Liver (tissue), 9 donors: ENCODE measurements around the gene SLC36A3. TPM values are rescaled to one million over a fixed set of nuclear protein-coding genes. Genes with fewer than 3 reads are reported as not detected.

ENCODE experiments used
- DNase-seq: peaks from one replicate; pipeline ENCODE4 v3.0.0-alpha.2; 2017; ENCODE audit warnings: low spot score
- H3K27ac ChIP-seq, 2 donors: one replicate each; pipeline ENCODE4 v1.7.0; 2013; ENCODE audit warnings: inconsistent platforms in 2 of 2, low read length in 2 of 2, control low read depth in 1 of 2, low read depth in 1 of 2, mild to moderate bottlenecking in 1 of 2
- H3K27me3 ChIP-seq, 4 donors: one replicate each; pipeline versions ENCODE4 v1.6.1 to v1.7.0; 2013; ENCODE audit warnings: low read length in 3 of 4, inconsistent platforms in 1 of 4, mild to moderate bottlenecking in 1 of 4, moderate library complexity in 1 of 4; ENCODE audit not compliant: control insufficient read depth in 4 of 4, insufficient read depth in 4 of 4
- H3K36me3 ChIP-seq, 4 donors: one replicate each; pipeline versions ENCODE4 v1.6.1 to v1.7.0; 2013; ENCODE audit warnings: low read length in 3 of 4, mild to moderate bottlenecking in 3 of 4, low read depth in 1 of 4, moderate library complexity in 1 of 4; ENCODE audit not compliant: control insufficient read depth in 4 of 4, insufficient read depth in 3 of 4
- H3K4me1 ChIP-seq, 4 donors: one replicate each; pipeline versions ENCODE4 v1.6.1 to v1.7.0; 2013; ENCODE audit warnings: low read length in 3 of 4, mild to moderate bottlenecking in 3 of 4, moderate library complexity in 1 of 4; ENCODE audit not compliant: control insufficient read depth in 4 of 4, insufficient read depth in 4 of 4
- H3K4me3 ChIP-seq, 3 donors: one replicate each; pipeline versions ENCODE4 v1.6.1 to v1.7.0; 2013; ENCODE audit warnings: low read length in 3 of 3, control low read depth in 1 of 3, low read depth in 1 of 3, mild to moderate bottlenecking in 1 of 3
- H3K9ac ChIP-seq, 2 donors: one replicate each; pipeline ENCODE4 v1.7.0; 2013; ENCODE audit warnings: low read length in 2 of 2, mild to moderate bottlenecking in 2 of 2, moderate library complexity in 2 of 2, control low read depth in 1 of 2, low read depth in 1 of 2
- H3K9me3 ChIP-seq, 4 donors: one replicate each; pipeline versions ENCODE4 v1.6.1 to v1.7.0; 2013; ENCODE audit warnings: low read length in 3 of 4; ENCODE audit not compliant: control insufficient read depth in 4 of 4
- ATF3 ChIP-seq: IDR thresholded peaks from 2 replicates; pipeline ENCODE4 v1.6.1; 2016; ENCODE audit warnings: antibody characterized with exemption
- CTCF ChIP-seq: fragments of 150-350 bp; IDR thresholded peaks from 2 replicates; pipeline ENCODE4 v1.5.1; 2017; ENCODE audit warnings: improper control_type of control experiment, low read depth, low read length; ENCODE audit not compliant: missing input control
- FOXA1 ChIP-seq: IDR thresholded peaks from 2 replicates; pipeline ENCODE4 v1.6.1; 2016; ENCODE audit warnings: antibody characterized with exemption
- FOXA2 ChIP-seq: IDR thresholded peaks from 2 replicates; pipeline ENCODE4 v1.6.1; 2016; ENCODE audit warnings: antibody characterized with exemption
- GABPA ChIP-seq, 2 donors: IDR thresholded peaks in 1 of 2; conservative IDR thresholded peaks in 1 of 2; 2 replicates each; pipeline ENCODE4 v1.6.1; 2016; ENCODE audit warnings: antibody characterized with exemption in 2 of 2, mild to moderate bottlenecking in 1 of 2, moderate library complexity in 1 of 2
- HNF4A ChIP-seq, 2 donors: conservative IDR thresholded peaks; 2 replicates each; pipeline ENCODE4 v1.6.1; 2016; ENCODE audit warnings: antibody characterized with exemption in 2 of 2, mild to moderate bottlenecking in 2 of 2
- HNF4G ChIP-seq: IDR thresholded peaks from 2 replicates; pipeline ENCODE4 v1.6.1; 2016; ENCODE audit warnings: antibody characterized with exemption
- JUND ChIP-seq, 2 donors: IDR thresholded peaks; 2 replicates each; pipeline ENCODE4 v1.6.1; 2016; ENCODE audit warnings: antibody characterized with exemption in 2 of 2
- RAD21 ChIP-seq, 2 donors: IDR thresholded peaks; 2 replicates each; pipeline ENCODE4 v1.6.1; 2016; ENCODE audit warnings: antibody characterized with exemption in 2 of 2, mild to moderate bottlenecking in 2 of 2
- REST ChIP-seq: IDR thresholded peaks from 2 replicates; pipeline ENCODE4 v1.6.1; 2016; ENCODE audit warnings: antibody characterized with exemption, mild to moderate bottlenecking
- RXRA ChIP-seq, 2 donors: IDR thresholded peaks; 2 replicates each; pipeline ENCODE4 v1.6.1; 2017 to 2018; ENCODE audit warnings: antibody characterized with exemption in 2 of 2, mild to moderate bottlenecking in 1 of 2
- SP1 ChIP-seq: IDR thresholded peaks from 2 replicates; pipeline ENCODE4 v1.6.1; 2018; ENCODE audit warnings: antibody characterized with exemption, mild to moderate bottlenecking
- TAF1 ChIP-seq: conservative IDR thresholded peaks from 2 replicates; pipeline ENCODE4 v1.6.1; 2016; ENCODE audit warnings: antibody characterized with exemption, mild to moderate bottlenecking
- YY1 ChIP-seq: IDR thresholded peaks from 2 replicates; pipeline ENCODE4 v1.6.1; 2016; ENCODE audit warnings: antibody characterized with exemption, mild to moderate bottlenecking
- WGBS: extraction: QIAGEN DNeasy Blood & Tissue Kit; methylation state at CpG from one replicate; pipeline ENCODE4 v1.1.7; 2013; 5-methylcytosine and 5-hydroxymethylcytosine counted together
- polyA plus RNA-seq, 2 donors: library from polyadenylated mRNA; stranded (reverse) in 1 of 2; unstranded in 1 of 2; fragments of 200-250 nt in 1 of 2; fragments of >200 nt in 1 of 2; fragmentation: Nextera tagmentation in 1 of 2; extraction: Ambion mirVana in 1 of 2; gene quantifications; one replicate each; pipeline versions ENCODE4 v1.2.1 to v1.2.3, GENCODE V29; 2013 to 2015
- total RNA-seq, 2 donors: library from RNA; depleted of rRNA; stranded (reverse); fragments of >200 nt; gene quantifications; one replicate each; pipeline ENCODE4 v1.2.3, GENCODE V29; 2014
- TF ChIP-seq, protein P1 (sequence below): IDR thresholded peaks from 2 replicates; pipeline ENCODE4 v1.6.1; 2016; ENCODE audit warnings: antibody characterized with exemption
- donor health status: healthy.
- donor health status: healthy.
- donor health status: healthy.
- donor health status: healthy.
- donor health status: healthy.

The SLC36A3 gene
- total and polyA plus RNA-seq, 4 donors, result not detected

- Histone ChIP-seq H3K4me3 (no peak overlapping the region), H3K27ac (no peak overlapping the region), H3K9ac (no peak overlapping the region), H3K36me3 (no peaks in the 10 kb centered on the region), H3K27me3 (no peaks in the 10 kb centered on the region), H3K9me3 (no peaks in the 10 kb centered on the region), H3K4me1 (no peaks in the 10 kb centered on the region)
- no peak for DNase-seq
- WGBS, result 69% methylated on average over 4 of the region's 4 CpGs
- TF ChIP-seq HNF4G (no peak), REST (no peak), TAF1 (no peak), SP1 (no peak), HNF4A (conservative IDR thresholded peaks at IDR 0.05) (no peak), GABPA (IDR thresholded peaks at IDR 0.05 in 1 of 2, conservative IDR thresholded peaks at IDR 0.05 in 1 of 2) (no peak), CTCF (no peak), RAD21 (IDR thresholded peaks at IDR 0.05) (no peak), ATF3 (no peak), RXRA (IDR thresholded peaks at IDR 0.05) (no peak), FOXA1 (no peak)
These were observed 9.9 kb downstream of the SLC36A3 start for GRCh38 chr5:151293624-151294023.

GRCh38 chr5:151288180-151288579 lies 15.4 kb downstream of the SLC36A3 start:
- no peaks in the 10 kb centered on the region for H3K36me3 ChIP-seq
- no peaks in the 10 kb centered on the region for H3K9me3 ChIP-seq
- H3K9ac ChIP-seq, result no peak overlapping the region
- H3K27me3 ChIP-seq, result no peaks in the 10 kb centered on the region
- no peak for DNase-seq
- no peaks in the 10 kb centered on the region for H3K4me1 ChIP-seq
- 63% methylated on average over 2 of the region's 2 CpGs for WGBS
- no peak overlapping the region for H3K4me3 ChIP-seq
- no peak overlapping the region for H3K27ac ChIP-seq
- TF ChIP-seq JUND (IDR thresholded peaks at IDR 0.05) (no peak), YY1 (no peak), ATF3 (no peak), CTCF (no peak), GABPA (IDR thresholded peaks at IDR 0.05 in 1 of 2, conservative IDR thresholded peaks at IDR 0.05 in 1 of 2) (no peak), RAD21 (IDR thresholded peaks at IDR 0.05) (no peak), SP1 (no peak), HNF4G (no peak), HNF4A (conservative IDR thresholded peaks at IDR 0.05) (no peak), REST (no peak), FOXA2 (no peak)
- TF ChIP-seq, protein P1, sequence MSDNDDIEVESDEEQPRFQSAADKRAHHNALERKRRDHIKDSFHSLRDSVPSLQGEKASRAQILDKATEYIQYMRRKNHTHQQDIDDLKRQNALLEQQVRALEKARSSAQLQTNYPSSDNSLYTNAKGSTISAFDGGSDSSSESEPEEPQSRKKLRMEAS, result no peak
